WI38 (cell line): ENCODE data around the gene CREBBP.

Experiments
- H3K4me3 ChIP-seq: 2 replicates; pipeline ENCODE4 v1.5.1; 2011; ENCODE audit warnings: low read depth, mild to moderate bottlenecking, control low read depth, low read length
- CTCF ChIP-seq: IDR thresholded peaks from 2 replicates; pipeline ENCODE4 v1.5.1; 2012; ENCODE audit warnings: low read depth, mild to moderate bottlenecking, control low read depth, low read length

CREBBP gene

DNA sequence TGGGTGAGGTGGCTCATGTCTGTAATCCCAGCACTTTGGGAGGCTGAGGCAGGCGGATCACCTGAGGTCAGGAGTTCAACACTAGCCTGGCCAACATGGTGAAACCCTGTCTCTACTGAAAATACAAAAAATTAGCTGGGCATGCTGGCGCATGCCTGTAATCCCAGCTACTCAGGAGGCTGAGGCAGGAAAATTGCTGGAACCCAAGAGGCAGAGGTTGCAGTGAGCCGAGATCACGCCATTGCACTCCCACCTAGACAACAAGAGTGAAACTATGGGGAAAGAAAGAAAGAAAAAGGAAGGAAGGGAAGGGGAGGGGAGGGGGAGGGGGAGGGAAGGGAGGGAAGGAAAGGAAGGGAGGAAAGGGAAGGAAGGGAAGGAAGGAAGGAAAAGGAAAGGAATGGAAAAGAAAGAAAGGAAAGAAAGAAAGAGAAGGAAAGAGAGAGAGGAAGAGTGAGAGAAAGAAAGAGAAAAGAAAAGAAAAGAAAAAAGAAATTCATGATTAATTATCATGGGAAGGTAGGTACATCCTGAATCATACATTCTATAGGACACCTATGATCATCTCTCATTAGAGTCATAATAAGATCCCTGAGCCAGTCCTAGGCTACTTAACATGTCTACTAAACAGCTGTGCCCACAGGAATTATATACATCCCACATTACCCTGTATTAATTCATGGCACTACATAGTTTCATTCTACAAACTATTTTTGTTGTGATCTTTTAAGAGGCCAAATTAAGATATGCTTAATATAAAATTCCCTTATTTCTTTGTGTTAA, 40.9 kb downstream of the CREBBP start:
- TF ChIP-seq CTCF: no peak
- H3K4me3 ChIP-seq: no peak overlapping the region

DNA sequence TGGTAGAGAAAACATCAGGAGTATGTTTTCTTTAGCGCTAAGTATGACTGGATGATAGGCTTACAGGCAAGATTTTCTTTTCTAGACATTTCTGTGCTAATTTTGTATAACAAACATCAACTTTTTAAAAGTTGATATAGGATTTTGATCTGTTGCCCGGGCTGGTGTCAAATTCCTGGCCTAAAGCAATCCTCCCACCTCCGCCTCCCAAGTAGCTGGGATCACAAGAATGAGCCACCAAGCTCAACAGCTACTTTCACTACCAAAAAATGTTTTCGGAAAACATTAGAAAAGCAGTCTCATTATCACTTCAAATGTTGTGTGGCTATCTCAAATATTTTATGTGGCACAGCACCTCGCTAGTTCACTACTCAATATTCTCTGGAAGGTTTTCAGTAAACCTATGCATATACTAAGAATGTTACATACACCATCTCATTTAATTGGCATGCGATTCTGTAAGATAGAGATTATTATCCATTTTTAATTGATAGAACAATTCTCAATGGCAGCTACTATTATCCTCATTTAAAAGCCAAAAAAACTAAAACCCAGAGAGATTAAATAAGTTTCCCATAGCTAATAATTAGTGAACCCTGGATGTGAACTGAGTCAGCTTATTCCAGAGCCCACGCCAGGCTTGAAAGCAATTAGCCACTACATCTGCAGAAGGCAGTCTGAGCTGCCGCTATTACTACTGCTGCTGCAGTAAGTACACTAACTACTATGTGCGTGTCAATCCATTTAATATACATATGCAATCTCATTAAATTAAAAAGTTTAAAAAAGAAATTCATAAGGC, 41.7 kb downstream of the CREBBP start:
- TF ChIP-seq CTCF: no peak
- no peak overlapping the region for H3K4me3 ChIP-seq

- no peak overlapping the region for H3K4me3 ChIP-seq
- no peak for TF ChIP-seq CTCF
Observed at GRCh38 chr16:3837851-3838586, 42.5 kb downstream of the CREBBP start.

GRCh38 chr16:3836641-3837040, 43.9 kb downstream of the CREBBP start:
- no peak for TF ChIP-seq CTCF
- H3K4me3 ChIP-seq: no peak overlapping the region

DNA sequence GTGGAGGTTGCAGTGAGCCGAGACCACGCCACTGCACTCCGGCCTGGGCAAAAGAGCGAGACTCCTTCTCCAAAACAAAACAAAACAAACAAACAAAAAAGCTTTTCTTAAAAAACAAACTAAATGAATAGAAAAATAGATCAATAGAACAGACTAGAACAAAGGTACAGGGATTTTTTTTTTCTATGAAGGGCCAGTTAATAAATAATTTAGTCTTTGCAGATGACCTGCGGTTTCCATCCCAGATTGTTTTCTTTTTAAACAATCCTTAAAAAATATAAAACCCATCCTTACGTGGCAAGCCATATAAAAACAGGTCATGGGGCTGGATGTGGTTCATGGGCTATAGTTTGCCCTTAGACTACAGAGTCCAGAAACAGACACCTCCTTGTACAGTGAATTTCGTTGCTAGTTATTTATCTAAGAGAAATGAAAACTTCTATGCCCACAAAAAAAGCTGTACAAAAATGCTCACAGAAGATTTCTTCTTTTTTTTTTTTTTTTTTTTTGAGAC, 45.4 kb downstream of the CREBBP start:
- no peak overlapping the region for H3K4me3 ChIP-seq
- no peak for TF ChIP-seq CTCF

GRCh38 chr16:3832668-3833067, 47.8 kb downstream of the CREBBP start:
- H3K4me3 ChIP-seq: no peak overlapping the region
- no peak for TF ChIP-seq CTCF
